Cortex of kidney (tissue), 1 donor: ENCODE results near the gene RPL21.
"Not testable (repeated sequence)": the region's sequence is repeated elsewhere in the genome, so short reads cannot be mapped to it uniquely, and the experiment has no call there.

Experiments
- DNase-seq: peaks from one replicate; lab custom pipeline; 2025; lab: John Stamatoyannopoulos, UW

The RPL21 gene

DNA sequence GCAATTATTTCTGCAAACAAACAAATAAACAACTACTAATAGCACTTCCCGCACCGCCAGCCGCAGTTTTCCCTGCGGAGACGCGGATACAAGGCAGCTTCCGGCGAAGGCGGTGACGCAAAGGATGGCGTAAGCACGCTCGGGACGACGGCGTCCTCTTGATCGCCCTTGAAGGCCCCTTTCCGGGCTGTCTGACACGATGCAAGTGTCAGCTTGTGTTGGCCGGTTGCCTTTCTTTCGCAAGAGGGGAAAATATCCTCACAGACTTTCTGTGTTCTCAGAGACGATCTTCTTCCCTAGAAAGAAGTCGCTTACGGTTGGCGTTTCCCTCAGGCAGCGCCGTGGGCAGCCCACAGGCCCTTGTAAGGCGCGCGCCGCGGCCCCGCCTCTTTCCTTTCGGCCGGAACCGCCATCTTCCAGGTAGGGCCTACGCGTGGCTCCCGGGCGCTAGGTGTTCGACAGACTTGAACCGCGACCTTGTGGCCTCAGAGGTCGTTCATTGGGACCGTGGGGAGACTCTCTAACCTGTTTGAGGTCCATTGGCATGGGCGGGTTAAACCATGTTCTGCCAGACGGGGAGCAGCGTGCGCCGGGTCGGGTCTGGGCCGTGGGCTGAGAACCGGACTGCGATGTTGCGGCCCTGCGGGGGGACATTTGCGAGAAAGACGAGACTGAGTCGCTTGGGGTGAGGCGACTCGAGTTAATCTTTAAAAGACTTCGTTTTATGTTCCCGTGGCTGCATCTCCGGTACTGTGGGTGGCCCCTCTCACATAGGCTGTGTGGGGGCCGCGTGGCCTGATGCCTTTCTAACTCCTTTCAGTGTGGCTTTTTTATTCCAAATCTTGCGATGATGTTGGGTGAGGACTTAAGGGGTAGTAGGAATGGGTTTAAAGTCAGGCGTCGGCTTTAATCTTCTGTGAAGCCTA lies at the start of gene RPL21:
RPL21 (plus strand) TSS at position 393 of the 926 bp plus-strand sequence. CDS start 2,219 bp downstream, outside the sequence.
- DNase-seq, result no peak

DNA sequence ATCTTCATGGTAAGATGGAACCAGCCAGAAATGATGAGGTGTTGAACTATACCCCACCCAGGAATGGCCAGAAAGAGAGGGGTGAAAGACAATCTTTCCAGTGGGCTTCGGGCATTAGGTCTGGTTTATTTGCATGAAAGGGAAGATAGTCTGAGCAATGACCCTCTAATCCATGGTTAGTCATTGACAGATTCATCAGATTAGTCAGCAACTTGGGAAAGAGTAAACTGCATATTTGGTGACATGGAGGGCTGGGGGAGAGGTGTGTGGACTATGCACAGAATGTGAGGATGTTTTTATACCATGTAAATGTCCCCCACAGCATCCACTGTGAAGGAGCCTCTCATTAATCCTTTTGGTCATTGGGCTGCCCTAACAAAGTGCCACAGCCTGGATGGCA lies 49.7 kb upstream of the RPL21 start:
- no peak for DNase-seq

- DNase-seq, result no peak
Observed at GRCh38 chr13:27203186-27203585, 48.2 kb upstream of the RPL21 start.

- no peak for DNase-seq
Observed at GRCh38 chr13:27203854-27204253, 47.5 kb upstream of the RPL21 start.

DNA sequence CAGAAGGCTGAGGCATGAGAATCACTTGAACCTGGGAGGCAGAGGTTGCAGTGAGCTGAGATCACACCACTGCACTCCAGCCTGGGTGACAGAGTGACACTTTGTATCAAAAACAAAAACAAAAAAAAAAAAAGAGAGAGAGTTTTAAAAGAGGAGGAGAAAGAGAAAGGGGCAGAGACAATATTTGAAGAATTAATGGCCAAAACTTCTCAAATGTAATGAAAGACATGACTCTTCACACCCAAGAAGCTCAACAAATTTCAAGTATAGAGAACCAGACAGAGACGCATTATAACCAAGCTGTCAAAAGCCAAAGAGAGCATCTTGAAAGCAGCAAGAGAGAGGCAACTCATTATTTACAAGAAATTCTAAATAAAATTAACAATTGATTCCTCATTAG lies 42.8 kb upstream of the RPL21 start:
- DNase-seq, result no peak

DNA sequence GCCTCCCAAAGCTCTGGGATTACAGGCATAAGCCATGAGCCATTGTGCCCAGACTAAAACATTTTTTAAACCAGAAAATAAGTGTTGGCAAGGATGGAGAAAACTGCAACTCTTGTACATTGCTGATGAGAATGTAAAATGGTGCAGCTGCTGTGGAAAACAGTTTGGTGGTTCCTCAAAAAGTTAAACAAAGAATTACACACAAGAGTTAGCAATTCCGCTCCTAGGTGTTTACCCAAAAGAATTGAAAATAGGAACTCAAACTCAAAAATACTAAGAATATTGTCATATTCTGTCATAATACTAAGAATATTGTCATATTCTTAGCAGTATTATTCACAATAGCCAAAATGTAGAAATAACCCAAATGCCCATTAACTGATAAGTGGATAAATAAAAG lies 40.1 kb upstream of the RPL21 start:
- no peak for DNase-seq

DNA sequence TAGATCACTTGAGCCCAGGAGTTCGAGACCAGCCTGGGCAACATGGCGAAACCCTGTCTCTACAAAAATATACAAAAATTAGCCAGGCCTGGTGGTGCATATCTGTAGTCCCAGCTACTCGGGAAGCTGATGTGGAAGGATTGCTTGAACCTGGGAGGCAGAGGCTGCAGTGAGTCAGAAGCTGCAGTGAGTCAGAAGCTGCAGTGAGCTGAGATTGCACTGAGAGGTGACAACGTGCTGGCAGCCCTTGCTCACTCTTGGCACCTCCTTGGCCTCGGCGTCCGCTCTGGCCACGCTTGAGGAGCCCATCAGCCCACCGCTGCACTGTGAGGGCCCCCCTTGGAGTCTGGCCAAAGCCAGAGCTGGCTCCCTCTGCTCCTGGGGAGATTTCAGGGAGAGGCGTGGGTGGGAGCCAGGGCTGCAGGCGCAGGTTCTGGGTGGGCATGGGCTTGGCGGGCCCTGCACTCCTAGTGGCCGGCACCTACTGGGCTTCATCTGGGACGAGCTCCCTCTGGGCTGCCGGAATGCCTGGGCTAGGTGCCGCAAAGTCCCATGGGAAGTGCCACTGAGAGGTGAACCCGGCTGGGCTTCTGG lies 39.5 kb upstream of the RPL21 start:
- no peak for DNase-seq

GRCh38 chr13:27213386-27213785 lies 38.0 kb upstream of the RPL21 start:
- not testable (repeated sequence) for DNase-seq

DNA sequence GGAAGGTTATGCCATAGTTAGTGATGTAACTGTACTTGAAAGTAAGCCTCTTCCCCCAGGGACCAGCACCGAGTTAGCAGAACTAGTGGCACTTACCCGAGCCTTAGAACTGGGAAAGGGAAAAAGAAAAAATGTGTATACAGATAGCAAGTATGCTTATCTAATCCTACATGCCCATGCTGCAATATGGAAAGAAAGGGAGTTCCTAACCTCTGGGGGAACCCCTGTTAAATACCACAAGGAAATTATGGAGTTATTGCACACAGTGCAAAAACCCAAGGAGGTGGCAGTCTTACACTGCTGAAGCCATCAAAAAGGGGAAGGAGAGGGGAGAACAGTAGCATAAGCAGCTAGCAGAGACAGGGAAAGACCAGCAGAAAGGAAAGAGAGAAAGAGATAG lies 33.6 kb upstream of the RPL21 start:
- DNase-seq, result not testable (repeated sequence)

- DNase-seq, result not testable (repeated sequence)
Observed at GRCh38 chr13:27218861-27219260, 32.5 kb upstream of the RPL21 start.

- no peak for DNase-seq
Observed at GRCh38 chr13:27219611-27220010, 31.7 kb upstream of the RPL21 start.

DNA sequence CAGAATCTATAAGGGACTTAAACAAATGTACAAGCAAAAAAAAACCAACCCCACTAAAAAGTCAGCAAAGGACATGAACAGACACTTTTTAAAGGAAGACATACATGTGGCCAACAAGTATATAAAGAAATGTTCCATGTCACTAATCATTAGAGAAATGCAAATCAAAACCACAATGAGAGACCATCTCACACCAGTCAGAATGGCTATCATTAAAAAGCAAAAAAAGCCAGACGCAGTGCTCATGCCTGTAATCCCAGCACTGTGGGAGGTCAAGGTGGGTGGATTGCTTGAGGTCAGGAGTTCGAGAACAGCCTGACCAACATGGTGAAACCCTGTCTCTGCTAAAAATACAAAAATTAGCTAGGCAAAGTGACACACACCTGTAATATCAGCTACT lies 29.3 kb upstream of the RPL21 start:
- not testable (repeated sequence) for DNase-seq

DNA sequence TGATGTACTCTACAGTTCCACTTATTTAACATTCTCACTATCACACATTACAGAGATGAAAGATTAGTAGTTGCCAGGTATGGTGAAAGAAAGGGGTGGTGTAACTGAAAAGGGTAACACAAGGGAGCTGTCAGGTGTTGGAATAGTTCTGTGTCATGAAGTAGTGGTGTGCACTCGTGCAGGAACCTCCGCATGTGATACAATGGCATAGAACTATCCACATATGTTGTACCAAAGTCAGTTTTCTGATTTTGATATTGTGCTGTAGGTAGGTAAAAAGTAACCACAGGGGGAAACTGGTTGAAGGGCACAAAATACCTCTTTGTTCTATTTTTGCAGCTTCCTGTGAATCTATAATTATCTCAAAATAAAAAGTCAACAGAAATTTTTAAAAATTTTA lies 24.4 kb upstream of the RPL21 start:
- no peak for DNase-seq

GRCh38 chr13:27228131-27228530 lies 23.2 kb upstream of the RPL21 start:
- DNase-seq, result no peak

GRCh38 chr13:27229642-27230041 lies 21.7 kb upstream of the RPL21 start:
- DNase-seq, result no peak

DNA sequence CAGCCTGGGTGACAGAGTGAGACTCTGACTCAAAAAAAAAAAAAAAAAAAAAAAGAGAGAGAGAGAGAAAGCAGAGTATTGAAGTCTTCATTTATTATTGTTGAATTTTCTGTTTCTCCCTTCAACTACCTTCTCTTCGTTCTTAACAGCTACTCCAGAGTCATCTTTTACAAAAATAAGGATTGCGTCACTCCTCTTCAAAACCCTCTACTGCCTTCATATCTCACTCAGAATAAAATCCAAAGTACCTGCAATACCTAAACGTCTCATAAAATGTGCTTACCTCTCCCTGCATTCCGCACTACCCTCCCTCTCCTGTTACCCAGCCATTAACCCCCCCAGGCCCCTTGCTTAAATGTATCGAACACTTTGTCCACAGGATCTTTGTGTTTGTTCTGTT lies 17.4 kb upstream of the RPL21 start:
- no peak for DNase-seq

GRCh38 chr13:27236478-27236877 lies 14.9 kb upstream of the RPL21 start:
- DNase-seq, result no peak

GRCh38 chr13:27242702-27243101 lies 8.7 kb upstream of the RPL21 start:
- no peak for DNase-seq

- no peak for DNase-seq
Observed at GRCh38 chr13:27245610-27246009, 5.7 kb upstream of the RPL21 start.

DNA sequence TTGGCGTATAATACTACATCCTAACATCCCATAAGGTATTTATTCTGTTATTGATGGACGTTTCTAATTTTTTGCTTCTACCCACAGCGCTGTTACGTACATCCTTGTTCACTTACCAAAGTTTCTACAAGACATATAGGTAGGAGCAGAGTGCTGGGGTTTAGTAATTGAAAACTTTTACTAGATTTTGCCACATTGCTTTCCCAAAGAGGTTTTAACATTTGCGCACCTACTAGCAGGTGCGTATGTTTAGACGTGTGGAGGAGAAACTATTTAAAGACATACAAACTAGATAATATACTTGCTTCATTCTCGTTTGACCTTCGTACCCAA lies 559 bp upstream of the RPL21 start:
- no peak for DNase-seq

DNA sequence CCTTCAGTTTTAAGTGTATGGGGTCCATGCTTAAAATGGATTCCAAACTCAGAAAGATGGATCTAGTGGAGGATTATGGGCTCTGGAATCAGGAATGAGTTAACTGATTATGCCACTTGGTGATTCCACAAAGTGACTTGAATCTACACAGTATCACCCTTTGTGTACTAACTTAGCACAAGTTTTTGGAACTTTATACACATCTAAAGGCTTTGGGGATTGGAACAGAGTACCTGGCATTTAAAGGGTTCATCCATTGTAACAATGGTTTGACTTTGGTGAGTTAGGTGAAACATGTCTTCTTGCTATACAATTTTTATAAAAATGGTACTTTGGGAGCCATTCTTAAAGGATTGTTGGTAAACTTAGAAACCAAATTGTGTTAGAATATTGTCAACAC lies 1.1 kb downstream of the RPL21 start:
- DNase-seq, result no peak

GRCh38 chr13:27257233-27257568 lies 5.8 kb downstream of the RPL21 start:
- no peak for DNase-seq

GRCh38 chr13:27257648-27258253 lies 6.4 kb downstream of the RPL21 start:
- DNase-seq, result no peak
